Measurements from ENCODE around the gene ADAM19.

DNA sequence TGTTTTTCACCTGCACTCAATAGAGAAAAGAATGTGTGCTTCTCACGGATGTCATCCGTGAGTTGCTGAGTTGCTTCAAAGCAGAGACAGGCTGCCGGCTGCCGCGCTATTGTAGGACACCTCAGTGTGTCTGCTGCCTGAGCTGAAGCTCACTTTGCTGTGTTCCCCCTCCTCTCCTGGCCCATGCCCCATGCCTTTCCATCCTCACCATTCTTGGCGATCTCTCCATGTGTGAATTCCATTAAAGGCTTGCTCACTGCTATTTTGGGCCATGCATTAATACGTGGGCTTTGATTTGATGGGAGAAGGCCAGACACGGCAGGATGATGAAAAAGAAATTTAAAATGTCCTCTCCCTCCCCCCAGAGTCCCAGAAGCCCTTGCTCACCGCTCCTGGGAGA, 14.5 kb downstream of the ADAM19 start:
- TF ChIP-seq POLR2AphosphoS5 (IDR thresholded peaks at IDR 0.05; ENCODE audit: borderline replicate concordance, low read depth, low read length) (no peak), EZH2 (IDR thresholded peaks at IDR 0.05) (no peak), FOXP2 (optimal IDR thresholded peaks at IDR 0.05; ENCODE audit: control extremely low read depth, extremely low read length, insufficient read depth) (no peak)
